HEK293T (cell line): Measurements from ENCODE around the gene CHAT.

Source experiments
- L3MBTL2 ChIP-seq: fragments of 450-650 bp; conservative IDR thresholded peaks from 2 replicates; pipeline ENCODE4 v1.6.1; 2016; ENCODE audit warnings: mild to moderate bottlenecking
- SP1 ChIP-seq: fragments of 450-650 bp; IDR thresholded peaks from 2 replicates; pipeline ENCODE4 v1.6.1; 2017

- TF ChIP-seq L3MBTL2 = no peak
- TF ChIP-seq SP1 = no peak
Measured at GRCh38 chr10:49618821-49619220, 5.0 kb downstream of the CHAT start.
